Stimulated activated memory B cell treated with anti-CD40 and anti-IgM and Interleukin-4, amounts not matched to agents 10 μg/mL and 1 μg/mL and 100 μg/mL, for 72 hours (primary cell): ENCODE results near the gene KPTN.

Source experiments
- ATAC-seq: fragments of 150-1000 bp; cut with Tn5 transposase; 2 replicates; pipeline ENCODE4 v1.10.0; 2021
- H3K27ac Mint-ChIP-seq: one replicate; pipeline ENCODE4 v1.8.0; 2022; ENCODE audit warnings: mild to moderate bottlenecking, mixed read lengths
- H3K27me3 Mint-ChIP-seq: one replicate; pipeline ENCODE4 v1.8.0; 2022; ENCODE audit warnings: mixed read lengths
- H3K36me3 Mint-ChIP-seq: one replicate; pipeline ENCODE4 v1.8.0; 2022; ENCODE audit warnings: mixed read lengths
- H3K4me1 Mint-ChIP-seq: one replicate; pipeline ENCODE4 v1.8.0; 2022; ENCODE audit warnings: mixed read lengths
- H3K4me3 Mint-ChIP-seq: one replicate; pipeline ENCODE4 v1.8.0; 2022; ENCODE audit warnings: mild to moderate bottlenecking, moderate library complexity, mixed read lengths
- H3K9me3 Mint-ChIP-seq: one replicate; pipeline ENCODE4 v1.8.0; 2022; ENCODE audit warnings: mixed read lengths

The KPTN gene

GRCh38 chr19:47445937-47446402, 38.0 kb downstream of the KPTN start:
- no peaks in the 10 kb centered on the region for H3K36me3 Mint-ChIP-seq
- H3K9me3 Mint-ChIP-seq: peaks cover 4% of the 10 kb centered on the region
- H3K4me1 Mint-ChIP-seq: peaks cover 27% of the 10 kb centered on the region
- peaks cover 95% of the 10 kb centered on the region for H3K27me3 Mint-ChIP-seq
- H3K4me3 Mint-ChIP-seq: peak overlapping the region; percentile 52
- no peak overlapping the region for H3K27ac Mint-ChIP-seq
- ATAC-seq: no peak

- Mint-ChIP-seq H3K4me1 (peaks cover 27% of the 10 kb centered on the region), H3K36me3 (no peaks in the 10 kb centered on the region), H3K27me3 (peaks cover 98% of the 10 kb centered on the region), H3K27ac (no peak overlapping the region), H3K9me3 (peaks cover 4% of the 10 kb centered on the region), H3K4me3 (peak overlapping the region; percentile 52)
- ATAC-seq: no peak
Measured at GRCh38 chr19:47445527-47445926, 38.5 kb downstream of the KPTN start.

- no peak for ATAC-seq
- peaks cover 97% of the 10 kb centered on the region for H3K27me3 Mint-ChIP-seq
- H3K4me1 Mint-ChIP-seq: peaks cover 27% of the 10 kb centered on the region
- no peak overlapping the region for H3K27ac Mint-ChIP-seq
- H3K9me3 Mint-ChIP-seq: peaks cover 4% of the 10 kb centered on the region
- H3K36me3 Mint-ChIP-seq: no peaks in the 10 kb centered on the region
- no peak overlapping the region for H3K4me3 Mint-ChIP-seq
Measured at GRCh38 chr19:47444388-47444821, 39.6 kb downstream of the KPTN start.

GRCh38 chr19:47443331-47443730, 40.7 kb downstream of the KPTN start:
- Mint-ChIP-seq H3K4me3 (no peak overlapping the region), H3K27me3 (peaks cover 97% of the 10 kb centered on the region), H3K27ac (no peak overlapping the region), H3K9me3 (peaks cover 4% of the 10 kb centered on the region), H3K4me1 (peaks cover 27% of the 10 kb centered on the region), H3K36me3 (no peaks in the 10 kb centered on the region)
- no peak for ATAC-seq

GRCh38 chr19:47438793-47439220, 45.2 kb downstream of the KPTN start:
- H3K27me3 Mint-ChIP-seq: peaks cover 98% of the 10 kb centered on the region
- no peak overlapping the region for H3K27ac Mint-ChIP-seq
- no peak overlapping the region for H3K4me3 Mint-ChIP-seq
- peaks cover 27% of the 10 kb centered on the region for H3K4me1 Mint-ChIP-seq
- H3K9me3 Mint-ChIP-seq: no peaks in the 10 kb centered on the region
- no peak for ATAC-seq
- no peaks in the 10 kb centered on the region for H3K36me3 Mint-ChIP-seq

- H3K4me1 Mint-ChIP-seq: peaks cover 27% of the 10 kb centered on the region
- no peak overlapping the region for H3K27ac Mint-ChIP-seq
- no peaks in the 10 kb centered on the region for H3K36me3 Mint-ChIP-seq
- peaks cover 98% of the 10 kb centered on the region for H3K27me3 Mint-ChIP-seq
- ATAC-seq: no peak
- H3K9me3 Mint-ChIP-seq: no peaks in the 10 kb centered on the region
- H3K4me3 Mint-ChIP-seq: no peak overlapping the region
Measured at GRCh38 chr19:47437500-47437899, 46.5 kb downstream of the KPTN start.

GRCh38 chr19:47436712-47437401, 47.2 kb downstream of the KPTN start:
- peaks cover 1% of the 10 kb centered on the region for H3K36me3 Mint-ChIP-seq
- H3K9me3 Mint-ChIP-seq: no peaks in the 10 kb centered on the region
- peaks cover 27% of the 10 kb centered on the region for H3K4me1 Mint-ChIP-seq
- H3K4me3 Mint-ChIP-seq: no peak overlapping the region
- H3K27me3 Mint-ChIP-seq: peaks cover 98% of the 10 kb centered on the region
- ATAC-seq: peak; percentile 85
- H3K27ac Mint-ChIP-seq: no peak overlapping the region

GRCh38 chr19:47435883-47436417, 48.1 kb downstream of the KPTN start:
- ATAC-seq: no peak
- no peak overlapping the region for H3K27ac Mint-ChIP-seq
- peaks cover 27% of the 10 kb centered on the region for H3K4me1 Mint-ChIP-seq
- H3K4me3 Mint-ChIP-seq: no peak overlapping the region
- no peaks in the 10 kb centered on the region for H3K9me3 Mint-ChIP-seq
- H3K27me3 Mint-ChIP-seq: peaks cover 99% of the 10 kb centered on the region
- peaks cover 4% of the 10 kb centered on the region for H3K36me3 Mint-ChIP-seq

GRCh38 chr19:47435196-47435595, 48.8 kb downstream of the KPTN start:
- ATAC-seq: peak; percentile 58

GRCh38 chr19:47434088-47434487, 49.9 kb downstream of the KPTN start:
- no peaks in the 10 kb centered on the region for H3K9me3 Mint-ChIP-seq
- no peak overlapping the region for H3K27ac Mint-ChIP-seq
- no peak overlapping the region for H3K4me3 Mint-ChIP-seq
- ATAC-seq: no peak
- H3K27me3 Mint-ChIP-seq: peaks cover 99% of the 10 kb centered on the region
- peaks cover 4% of the 10 kb centered on the region for H3K36me3 Mint-ChIP-seq
- peaks cover 36% of the 10 kb centered on the region for H3K4me1 Mint-ChIP-seq

More at GRCh38 chr19:47435196-47435595, 48.8 kb downstream of the KPTN start:
- Mint-ChIP-seq H3K27ac (no peak overlapping the region), H3K9me3 (no peaks in the 10 kb centered on the region), H3K36me3 (peaks cover 4% of the 10 kb centered on the region), H3K4me1 (peaks cover 28% of the 10 kb centered on the region), H3K27me3 (peaks cover 99% of the 10 kb centered on the region), H3K4me3 (no peak overlapping the region)

- Mint-ChIP-seq H3K9me3 (no peaks in the 10 kb centered on the region), H3K36me3 (peaks cover 4% of the 10 kb centered on the region), H3K4me3 (no peak overlapping the region), H3K4me1 (peaks cover 36% of the 10 kb centered on the region), H3K27me3 (peaks cover 89% of the 10 kb centered on the region), H3K27ac (no peak overlapping the region)
- ATAC-seq: no peak
Measured at GRCh38 chr19:47433121-47433520, 50.9 kb downstream of the KPTN start.

- no peak for ATAC-seq
- Mint-ChIP-seq H3K4me1 (peaks cover 35% of the 10 kb centered on the region), H3K36me3 (peaks cover 4% of the 10 kb centered on the region), H3K27ac (no peak overlapping the region), H3K27me3 (peaks cover 83% of the 10 kb centered on the region), H3K4me3 (no peak overlapping the region), H3K9me3 (no peaks in the 10 kb centered on the region)
Measured at GRCh38 chr19:47432499-47432898, 51.5 kb downstream of the KPTN start.

GRCh38 chr19:47432091-47432490, 51.9 kb downstream of the KPTN start:
- no peak overlapping the region for H3K4me3 Mint-ChIP-seq
- H3K9me3 Mint-ChIP-seq: no peaks in the 10 kb centered on the region
- peaks cover 31% of the 10 kb centered on the region for H3K4me1 Mint-ChIP-seq
- H3K27ac Mint-ChIP-seq: no peak overlapping the region
- peaks cover 4% of the 10 kb centered on the region for H3K36me3 Mint-ChIP-seq
- H3K27me3 Mint-ChIP-seq: peaks cover 79% of the 10 kb centered on the region
- ATAC-seq: no peak

GRCh38 chr19:47430041-47430802, 53.8 kb downstream of the KPTN start:
- H3K27me3 Mint-ChIP-seq: peaks cover 60% of the 10 kb centered on the region
- H3K4me3 Mint-ChIP-seq: peak overlapping the region; percentile 6
- H3K9me3 Mint-ChIP-seq: no peaks in the 10 kb centered on the region
- no peak for ATAC-seq
- peaks cover 4% of the 10 kb centered on the region for H3K36me3 Mint-ChIP-seq
- H3K4me1 Mint-ChIP-seq: peaks cover 12% of the 10 kb centered on the region
- H3K27ac Mint-ChIP-seq: no peak overlapping the region

GRCh38 chr19:47429140-47429793, 54.8 kb downstream of the KPTN start:
- H3K4me1 Mint-ChIP-seq: peaks cover 9% of the 10 kb centered on the region
- H3K27ac Mint-ChIP-seq: no peak overlapping the region
- H3K36me3 Mint-ChIP-seq: peaks cover 4% of the 10 kb centered on the region
- ATAC-seq: no peak
- peaks cover 58% of the 10 kb centered on the region for H3K27me3 Mint-ChIP-seq
- no peaks in the 10 kb centered on the region for H3K9me3 Mint-ChIP-seq
- H3K4me3 Mint-ChIP-seq: no peak overlapping the region
